HG02884 (cell line): ENCODE data around the gene GMNN.
"Not testable (repeated sequence)": the region's sequence is repeated elsewhere in the genome, so short reads cannot be mapped to it uniquely, and the experiment has no call there.

Experiments used
- ATAC-seq: cut with Tn5 transposase; IDR thresholded peaks from one replicate; pipeline ENCODE4 v1.9.1; 2021; ENCODE audit warnings: mild to moderate bottlenecking, moderate library complexity; ENCODE audit not compliant: unreplicated experiment

The GMNN gene

DNA sequence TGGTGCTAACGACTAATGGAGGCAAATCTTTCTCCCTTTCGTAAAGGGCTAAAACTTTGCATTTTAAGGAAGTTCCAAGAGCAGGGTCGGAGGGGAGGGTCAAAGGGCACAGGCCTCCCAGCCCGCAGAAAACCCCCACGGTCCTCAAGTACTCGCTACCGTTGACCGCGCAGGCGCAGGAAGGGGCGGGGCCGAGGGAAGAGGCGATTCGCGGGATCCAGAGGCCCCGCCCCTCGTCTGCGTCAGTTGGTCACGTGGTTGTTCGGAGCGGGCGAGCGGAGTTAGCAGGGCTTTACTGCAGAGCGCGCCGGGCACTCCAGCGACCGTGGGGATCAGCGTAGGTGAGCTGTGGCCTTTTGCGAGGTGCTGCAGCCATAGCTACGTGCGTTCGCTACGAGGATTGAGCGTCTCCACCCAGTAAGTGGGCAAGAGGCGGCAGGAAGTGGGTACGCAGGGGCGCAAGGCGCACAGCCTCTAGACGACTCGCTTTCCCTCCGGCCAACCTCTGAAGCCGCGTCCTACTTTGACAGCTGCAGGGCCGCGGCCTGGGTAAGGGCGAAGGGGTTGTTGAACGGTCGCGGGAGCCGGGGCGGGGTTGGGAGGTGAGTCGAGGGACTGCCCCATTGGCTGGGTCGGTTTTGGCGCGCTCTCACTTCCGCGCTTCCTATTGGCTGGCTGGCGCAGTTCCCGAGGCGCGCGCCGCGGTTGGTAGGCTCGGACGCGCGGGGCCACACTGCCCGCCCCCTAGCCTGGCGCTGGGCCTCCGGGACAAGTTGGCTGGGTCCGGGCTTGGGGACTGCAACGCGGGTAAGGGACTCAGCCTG lies at the start of gene GMNN:
TSS of gene GMNN (plus strand) at position 242 of the 824 bp plus-strand sequence. CDS start 2,310 bp downstream, outside the sequence.
- peak; percentile 88 for ATAC-seq

DNA sequence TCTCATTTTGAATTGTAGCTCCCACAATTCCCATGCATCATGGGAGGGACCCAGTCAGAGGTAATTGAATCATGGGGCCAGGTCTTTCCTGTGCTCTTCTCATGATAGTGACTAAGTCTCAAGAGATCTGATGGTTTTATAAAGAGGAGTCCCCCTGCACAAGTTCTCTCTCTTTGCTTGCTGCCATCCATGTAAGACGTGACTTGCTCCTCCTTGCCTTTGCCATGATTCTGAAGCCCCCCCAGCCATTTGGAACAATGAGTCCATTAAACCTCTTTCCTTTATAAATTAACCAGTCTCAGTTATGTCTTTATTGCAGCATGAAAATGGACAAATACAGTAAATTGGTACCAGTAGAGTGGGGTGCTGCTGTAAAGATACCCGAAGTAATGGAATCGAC lies 44.1 kb upstream of the GMNN start:
- not testable (repeated sequence) for ATAC-seq

DNA sequence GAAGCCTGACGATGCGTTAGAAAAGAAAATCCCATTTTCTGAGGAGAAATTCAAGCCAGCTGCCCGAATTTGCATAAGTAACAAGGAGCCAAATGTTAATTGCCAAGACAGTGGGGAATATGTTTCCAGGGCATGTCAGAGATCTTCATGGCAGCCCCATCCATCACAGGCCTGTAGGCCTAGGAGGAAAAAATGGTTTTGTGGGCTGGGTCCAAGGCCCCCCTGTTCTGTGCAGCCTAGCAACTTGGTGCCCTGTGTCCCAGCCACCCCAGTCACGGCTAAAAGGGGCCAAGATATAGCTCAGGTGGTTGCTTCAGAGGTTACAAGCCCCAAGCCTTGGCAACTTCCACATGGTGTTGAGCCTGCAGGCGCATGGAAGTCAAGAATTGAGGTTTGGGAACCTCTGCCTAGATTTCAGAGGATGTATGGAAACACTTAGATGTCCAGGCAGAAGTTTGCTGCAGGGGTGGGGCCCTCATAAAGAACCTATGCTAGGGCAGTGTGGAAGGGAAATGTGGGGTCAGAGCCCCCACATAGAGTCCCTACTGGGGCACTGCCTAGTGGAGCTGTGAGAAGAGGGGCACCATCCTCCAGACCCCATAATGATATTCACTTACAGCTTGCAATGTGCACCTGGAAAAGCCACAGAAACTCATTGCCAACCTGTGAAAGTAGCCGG lies 43.1 kb upstream of the GMNN start:
- not testable (repeated sequence) for ATAC-seq

DNA sequence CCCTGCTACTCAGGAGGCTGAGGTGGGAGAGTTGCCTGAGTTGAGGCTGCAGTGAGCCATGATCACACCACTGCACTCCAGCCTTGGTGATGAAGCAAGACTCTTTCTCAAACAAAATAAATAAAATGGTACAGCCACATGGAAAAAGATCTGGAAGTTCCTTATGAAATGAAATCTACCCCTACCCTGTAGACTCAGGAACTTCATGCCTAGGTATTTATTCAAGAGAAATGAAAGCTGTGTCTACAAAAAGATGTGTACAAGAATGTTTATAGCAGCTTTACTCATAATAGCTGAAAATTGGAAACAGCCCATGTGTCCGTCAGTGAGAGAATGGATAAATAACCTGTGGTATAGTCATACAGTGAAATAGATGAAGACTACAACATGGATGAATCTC lies 40.6 kb upstream of the GMNN start:
- no peak for ATAC-seq

DNA sequence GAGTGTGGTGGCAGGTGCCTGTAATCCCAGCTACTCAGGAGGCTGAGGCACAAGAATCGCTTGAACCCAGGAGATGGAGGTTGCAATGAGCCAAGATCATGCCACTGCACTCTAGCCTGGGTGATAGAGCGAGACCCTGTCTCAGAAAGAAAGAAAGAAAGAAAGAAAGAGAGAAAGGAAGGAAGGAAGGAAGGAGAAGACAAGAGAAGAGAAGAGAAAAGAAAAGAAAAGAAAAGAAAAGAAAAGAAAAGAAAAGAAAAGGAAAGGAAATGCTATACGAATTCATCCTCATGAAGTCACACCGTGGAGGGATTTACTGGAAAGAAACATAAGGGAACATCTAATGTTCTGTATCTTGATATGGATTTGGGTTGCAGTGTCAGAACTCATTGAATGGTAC lies 40.0 kb upstream of the GMNN start:
- not testable (repeated sequence) for ATAC-seq

DNA sequence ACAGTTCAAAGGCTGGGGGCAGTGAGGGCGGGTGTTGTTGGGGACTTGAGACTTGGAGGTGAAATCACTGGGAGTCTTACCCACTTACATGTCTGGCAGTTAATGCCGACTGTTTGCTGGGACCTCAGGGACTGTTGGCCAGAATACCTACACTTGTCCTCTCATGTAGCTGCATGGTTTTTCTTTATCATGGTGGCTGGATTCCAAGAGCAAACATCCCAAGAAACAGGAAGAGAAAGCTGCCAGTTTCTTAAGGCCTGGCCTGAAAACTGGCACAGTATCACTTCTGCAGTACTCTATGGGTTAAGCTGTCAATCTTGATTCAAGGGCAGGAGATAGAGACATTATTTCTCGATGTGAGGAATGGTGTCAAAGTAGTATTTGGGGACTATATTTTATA lies 36.0 kb upstream of the GMNN start:
- ATAC-seq: no peak

DNA sequence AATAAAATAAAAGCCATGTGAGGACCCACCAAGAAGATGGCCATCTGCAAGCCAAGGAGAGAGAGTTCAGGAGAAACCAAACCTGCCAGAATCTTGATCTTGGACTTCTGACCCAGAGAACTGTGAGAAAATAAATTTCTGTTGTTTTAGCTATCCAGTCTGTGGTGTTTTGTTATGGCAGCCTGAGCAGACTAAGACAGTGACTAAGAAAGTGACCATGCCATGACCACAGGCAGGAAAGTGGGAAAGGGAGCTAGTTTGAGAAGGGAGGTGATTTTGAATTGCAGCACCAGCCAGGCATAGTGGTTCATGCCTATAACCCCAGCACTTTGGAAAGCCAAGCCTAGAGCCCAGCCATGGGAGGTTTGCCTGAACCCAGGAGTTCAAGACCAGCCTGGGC lies 33.9 kb upstream of the GMNN start:
- ATAC-seq: no peak

DNA sequence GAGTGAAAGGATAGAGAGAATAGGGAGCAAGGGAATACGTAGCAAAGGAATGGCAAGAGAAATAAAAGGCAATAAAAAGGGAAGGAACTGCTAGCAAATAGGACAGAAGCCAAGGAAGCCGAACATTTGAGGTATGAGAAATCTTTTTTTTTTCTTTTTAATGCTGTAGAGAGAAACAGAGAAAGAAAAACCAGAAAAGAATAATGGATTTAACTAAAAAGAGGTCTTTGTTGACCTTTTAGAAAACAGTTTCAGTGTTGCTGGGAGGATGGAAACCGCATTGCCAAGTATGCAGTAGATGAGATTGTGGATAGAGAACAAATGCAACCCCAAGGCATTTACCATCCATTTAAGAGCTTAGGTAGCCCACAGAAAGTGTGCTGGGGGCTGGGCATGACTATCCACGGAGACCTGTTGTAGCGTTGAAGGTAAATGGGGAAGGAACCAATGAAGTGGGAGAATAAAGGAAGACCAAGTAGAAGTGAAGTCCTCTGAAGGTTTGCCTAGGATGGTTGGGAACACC lies 32.5 kb upstream of the GMNN start:
- ATAC-seq: no peak

DNA sequence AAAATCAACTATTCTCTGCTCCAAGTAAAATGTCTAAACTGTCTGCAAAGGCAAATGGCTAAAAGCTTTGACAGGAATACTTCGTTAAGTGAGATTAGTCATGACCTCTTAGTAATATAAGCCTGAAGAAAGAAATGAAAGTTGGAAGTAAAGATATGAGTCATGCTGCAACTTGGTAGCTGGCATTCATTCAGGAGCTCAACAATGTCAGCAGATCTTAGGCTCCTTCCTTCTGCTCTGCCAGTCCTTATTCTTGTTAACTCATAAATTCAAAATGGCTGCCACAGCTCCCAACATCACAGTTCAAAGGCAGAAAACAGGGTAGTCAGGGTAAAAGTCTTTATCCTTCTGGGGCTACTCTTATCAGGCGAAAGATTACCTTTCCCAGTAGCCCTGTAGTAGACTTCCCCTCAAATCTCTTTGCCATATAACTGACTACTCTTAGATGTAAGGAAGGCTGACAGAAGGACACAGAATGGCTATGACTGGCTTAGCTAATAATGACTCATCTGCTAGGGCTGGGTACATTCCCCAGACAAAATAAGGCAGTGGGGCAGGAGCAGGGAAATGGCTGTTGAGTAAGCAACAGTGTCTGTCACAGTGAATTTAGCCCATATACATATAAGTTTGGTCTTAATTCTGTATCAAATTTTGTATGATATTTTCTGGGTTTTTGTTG lies 31.3 kb upstream of the GMNN start:
- ATAC-seq: peak; percentile 92

DNA sequence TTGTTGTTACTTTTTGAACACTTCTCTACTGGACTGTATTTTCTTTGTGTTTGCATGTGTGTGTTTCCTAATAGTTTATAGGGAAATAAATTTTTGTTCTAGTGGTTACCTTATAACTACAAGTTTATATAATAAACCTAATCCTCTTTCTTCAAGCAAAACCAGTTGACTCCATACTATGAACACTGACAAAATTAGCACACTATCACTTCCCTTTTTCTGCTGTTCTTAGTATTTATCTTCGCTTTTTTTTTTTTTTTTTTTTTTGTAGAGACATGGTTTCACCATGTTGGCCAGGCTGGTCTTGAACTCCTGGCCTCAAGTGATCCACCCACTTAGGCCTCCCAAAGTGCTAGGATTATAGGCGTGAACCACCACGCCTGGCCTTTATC lies 30.8 kb upstream of the GMNN start:
- no peak for ATAC-seq

DNA sequence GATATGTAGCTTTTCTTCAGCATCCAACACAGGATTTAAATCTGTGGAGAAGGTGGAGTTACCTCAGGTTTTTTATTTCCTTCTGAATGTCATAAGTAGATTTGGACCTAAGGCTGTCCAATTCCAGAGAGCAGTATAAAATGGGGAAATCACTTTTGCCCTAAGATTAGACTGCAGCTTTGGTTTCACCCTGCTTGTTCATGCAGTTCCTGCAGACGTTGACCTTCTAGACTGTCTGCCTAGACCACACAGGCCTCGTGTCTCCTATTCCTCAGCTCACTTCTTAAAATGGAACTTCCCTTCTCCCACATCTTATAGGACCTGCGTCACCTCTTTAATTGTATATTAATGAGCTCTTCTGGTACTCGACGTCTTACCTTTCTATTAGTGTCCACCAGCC lies 29.8 kb upstream of the GMNN start:
- no peak for ATAC-seq

DNA sequence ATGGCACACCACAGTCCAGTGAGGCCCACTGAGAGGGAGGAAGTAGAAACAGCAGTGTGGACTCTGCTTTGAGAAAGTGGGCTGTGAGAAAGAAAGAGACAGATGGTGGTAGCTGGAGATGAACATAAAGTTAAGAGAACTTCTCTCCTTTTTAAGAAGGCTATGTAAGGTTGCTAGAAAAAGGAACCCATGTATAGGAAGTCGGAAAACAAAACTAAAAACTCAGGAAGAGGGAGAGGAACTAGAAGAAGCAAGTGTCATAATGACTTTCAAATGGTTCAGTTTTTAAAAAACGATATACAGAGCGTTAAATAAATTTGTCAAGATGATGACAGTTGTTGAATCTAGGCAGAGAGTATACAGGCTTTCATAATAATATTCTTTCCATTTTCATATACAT lies 25.4 kb upstream of the GMNN start:
- no peak for ATAC-seq

DNA sequence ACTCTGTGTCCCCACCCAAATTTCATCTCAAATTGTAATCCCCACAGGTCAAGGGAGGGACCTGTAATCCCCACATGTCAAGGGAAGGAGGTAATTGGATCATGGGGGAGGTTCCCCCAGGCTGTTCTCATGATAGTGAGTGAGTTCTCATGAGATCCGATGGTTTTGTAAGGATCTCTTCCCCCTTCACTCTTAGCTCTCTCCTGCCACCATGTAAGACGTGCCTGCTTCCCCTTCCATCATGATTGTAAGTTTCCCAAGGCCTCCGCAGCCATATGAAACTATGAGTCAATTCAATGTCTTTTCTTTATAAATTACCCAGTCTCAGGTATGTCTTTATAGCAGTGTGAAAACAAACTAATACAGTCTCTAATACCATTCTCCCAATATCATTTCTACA lies 23.9 kb upstream of the GMNN start:
- not testable (repeated sequence) for ATAC-seq

DNA sequence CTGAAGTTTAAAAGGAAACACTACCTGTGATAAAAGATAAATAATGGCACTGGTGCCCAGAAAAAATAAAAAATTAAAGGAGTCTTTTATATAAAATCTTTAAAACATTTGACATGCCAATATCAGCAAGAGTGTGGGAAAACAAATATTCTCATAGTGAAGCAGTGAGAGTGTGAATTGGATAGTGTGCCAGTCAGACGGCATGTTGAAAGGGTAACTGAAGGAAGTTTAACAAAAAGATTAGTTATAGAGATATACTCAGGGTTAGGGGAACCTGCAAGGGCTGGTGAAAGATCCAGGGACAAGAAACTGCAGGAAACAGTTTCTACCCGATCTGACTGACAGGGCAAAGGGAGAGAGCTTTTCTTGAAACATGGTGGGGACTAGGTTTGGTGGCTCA lies 22.2 kb upstream of the GMNN start:
- ATAC-seq: no peak

DNA sequence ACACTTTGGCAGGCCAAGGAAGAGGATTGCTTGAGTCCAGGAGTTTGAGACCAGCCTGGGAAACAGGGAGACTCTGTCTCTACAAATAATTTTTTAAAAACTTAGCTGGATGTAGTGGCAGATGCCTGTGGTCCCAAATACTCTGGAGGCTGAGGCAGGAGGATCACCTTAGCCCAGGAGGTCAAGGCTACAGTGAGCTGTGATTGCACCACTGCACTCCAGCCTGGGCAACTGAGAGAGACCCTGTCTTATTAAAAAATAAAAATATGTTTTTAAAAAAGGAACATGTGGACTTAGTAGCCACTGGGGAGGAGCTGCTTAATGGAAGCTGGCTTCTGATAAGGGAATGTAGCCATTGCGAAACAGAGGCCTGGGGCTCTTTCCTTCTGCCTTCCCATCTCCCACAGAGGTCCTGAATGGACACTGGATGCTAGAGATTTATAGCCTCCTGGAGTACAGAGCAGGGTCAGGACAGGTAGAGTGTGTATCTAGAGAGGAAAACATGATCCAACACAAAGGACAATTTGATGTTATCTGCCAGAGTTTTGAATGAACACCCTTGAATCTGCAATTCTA lies 21.7 kb upstream of the GMNN start:
- ATAC-seq: no peak

DNA sequence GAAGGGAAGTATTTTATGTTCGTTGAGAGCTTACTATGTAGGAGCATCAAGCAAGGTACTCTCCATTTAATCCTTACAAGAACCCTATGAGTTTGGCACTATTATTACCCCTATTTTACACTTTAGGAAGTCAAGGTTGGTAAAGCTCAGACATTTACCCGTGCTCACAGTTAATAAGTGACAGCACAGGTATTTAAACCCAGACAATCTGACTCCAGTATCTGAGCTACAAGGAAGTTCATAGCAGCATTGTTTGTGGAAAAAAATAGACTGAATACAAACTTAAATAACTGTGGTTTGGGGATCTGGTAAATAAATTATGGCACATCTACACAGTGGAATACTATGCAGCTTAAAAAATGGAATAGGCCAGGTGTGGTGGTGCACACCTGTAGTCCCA lies 21.2 kb upstream of the GMNN start:
- ATAC-seq: no peak

DNA sequence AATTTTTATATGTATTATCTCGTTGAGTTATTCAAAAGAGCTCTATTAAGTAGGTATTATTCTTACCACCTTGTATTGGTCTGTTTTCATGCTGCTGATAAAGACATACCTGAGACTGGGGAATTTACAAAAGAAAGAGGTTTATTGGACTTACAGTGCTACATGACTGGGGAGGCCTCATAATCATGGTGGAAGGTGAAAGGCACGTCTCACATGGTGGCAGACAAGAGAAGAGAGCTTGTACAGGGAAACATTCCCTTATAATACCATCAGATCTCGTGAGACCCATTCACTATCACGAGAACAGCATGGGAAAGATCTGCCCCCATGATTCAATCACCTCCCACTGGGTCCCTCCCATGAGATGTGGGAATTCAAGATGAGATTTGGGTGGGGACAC lies 20.4 kb upstream of the GMNN start:
- ATAC-seq: not testable (repeated sequence)

DNA sequence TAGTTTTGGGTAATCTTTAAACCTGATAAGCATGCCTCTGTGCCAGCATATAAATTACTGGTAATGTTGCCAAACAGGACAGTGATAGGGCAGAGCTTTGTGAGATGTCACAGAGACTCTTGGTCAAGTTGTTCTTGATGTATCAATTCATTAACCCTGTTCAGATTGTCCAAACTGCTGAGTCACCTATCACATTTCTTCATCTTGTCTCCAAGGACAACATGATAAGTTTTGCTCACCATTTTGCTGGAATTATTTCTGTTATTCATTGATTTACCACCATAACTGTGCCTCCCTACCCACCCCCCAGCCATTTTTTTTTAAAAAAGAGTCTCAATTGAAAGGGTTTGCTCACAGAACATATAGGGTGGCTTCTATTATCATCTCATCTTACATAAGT lies 19.5 kb upstream of the GMNN start:
- ATAC-seq: no peak

DNA sequence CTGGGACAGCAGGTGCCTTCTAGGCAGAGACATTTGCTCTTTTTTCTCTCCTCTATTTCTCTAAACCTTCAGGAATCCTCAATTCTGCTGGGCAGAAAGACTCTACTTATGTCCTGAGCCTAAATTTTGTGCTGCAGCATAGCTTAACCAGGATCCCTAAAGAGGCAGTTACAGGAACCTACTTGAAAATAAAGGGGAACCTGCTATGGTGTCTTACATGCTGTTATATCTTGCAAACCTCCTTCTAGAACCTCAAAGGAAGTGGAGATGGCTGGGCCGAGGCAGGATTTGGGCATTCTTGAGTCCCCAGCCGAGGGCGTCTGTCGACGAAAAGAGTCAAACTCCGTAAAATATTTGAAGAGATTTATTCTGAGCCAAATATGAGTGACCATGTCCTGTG lies 17.1 kb upstream of the GMNN start:
- ATAC-seq: no peak

DNA sequence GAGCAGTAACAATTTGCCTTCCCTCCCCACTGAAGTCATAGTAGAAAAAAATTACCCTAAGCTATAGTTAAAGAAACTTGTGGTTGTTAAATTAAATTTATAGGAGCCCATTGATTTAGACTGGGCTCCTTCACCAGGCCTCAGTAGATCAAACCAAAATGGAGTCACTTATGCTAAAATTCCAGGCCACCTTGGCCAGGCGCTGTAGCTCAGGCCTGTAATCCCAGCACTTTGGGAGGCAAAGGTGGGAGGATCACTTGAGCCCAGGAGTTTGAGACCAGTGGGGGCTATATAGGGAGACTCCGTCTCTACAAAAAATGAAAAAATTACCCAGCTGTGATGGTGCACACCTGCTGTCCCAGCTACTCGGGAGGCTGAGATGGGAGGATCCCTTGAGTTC lies 15.0 kb upstream of the GMNN start:
- no peak for ATAC-seq

DNA sequence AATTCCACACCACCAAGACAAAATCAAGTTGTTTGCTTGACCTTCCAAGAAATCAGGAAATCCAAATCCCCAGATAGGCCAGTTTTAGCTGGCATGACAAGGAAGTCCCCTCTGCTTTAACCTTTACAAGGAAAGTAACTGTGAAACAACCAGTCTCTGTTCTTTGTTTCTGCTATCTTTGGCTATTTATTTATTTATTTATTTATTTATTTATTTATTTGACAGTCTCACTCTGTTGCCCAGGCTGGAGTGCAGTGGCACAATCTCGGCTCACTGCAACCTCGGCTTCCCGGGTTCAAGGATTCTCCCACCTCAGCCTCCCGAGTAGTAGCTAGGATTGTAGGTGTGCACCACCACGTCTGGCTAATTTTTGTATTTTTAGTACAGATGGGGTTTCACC lies 14.5 kb upstream of the GMNN start:
- ATAC-seq: no peak
